HepG2 (cell line): ENCODE measurements around the gene DELE1. TPM values are rescaled to one million over a fixed set of nuclear protein-coding genes. Genes with fewer than 3 reads are reported as not detected.

ENCODE experiments used
- ATAC-seq: fragments of 200-7000 bp; cut with Tn5 transposase; 3 replicates; pipeline ENCODE4 v1.9.1; 2020; ENCODE audit warnings: mild to moderate bottlenecking, moderate library complexity
- BruUV-seq: library from RNA; stranded (reverse); fragments of 400-500 nt; replicated peaks from 2 replicates; lab custom pipeline; 2021; lab: Mats Ljungman, UMichigan
- CTCF ChIA-PET: fragments of 300-600 bp; formaldehyde crosslinking; extraction: SDS; loops from one replicate; lab custom pipeline; 2021; ENCODE audit warnings: low total read pairs, inconsistent platforms, low intra/inter-chr PET ratio; lab: Yijun Ruan, JAX
- POLR2A ChIA-PET: fragments of 350-600 bp; sonication (Branson Sonifier 250); formaldehyde crosslinking; loops from one replicate; lab custom pipeline; 2020; ENCODE audit warnings: antibody characterized with exemption, inconsistent platforms; lab: Yijun Ruan, JAX
- DNase-seq: peaks from one replicate; pipeline ENCODE4 v3.0.0-alpha.2; 2015; ENCODE audit warnings: low spot score
- FAIRE-seq: peaks from 3 replicates; lab custom pipeline; 2011; peaks lifted over from hg19 to GRCh38; lab: Jason Lieb, UNC
- H2AFZ ChIP-seq: one replicate; pipeline ENCODE4 v1.6.1; 2011; ENCODE audit warnings: low read length, inconsistent platforms
- H3K27ac ChIP-seq: fragments of 300-600 bp; 3 replicates; pipeline ENCODE4 v1.8.0; 2011; ENCODE audit warnings: mixed run types, mild to moderate bottlenecking, mixed read lengths, low read length, inconsistent platforms; ENCODE audit not compliant: insufficient read depth; ENCODE audit errors: extremely low read length
- H3K27me3 ChIP-seq, 2 experiments: fragments of 200-600 bp in 1 of 2; 2 replicates in 1 of 2; 3 replicates in 1 of 2; pipeline versions ENCODE4 v1.6.0 to v1.8.0; 2011; ENCODE audit warnings: low read length in 2 of 2, mild to moderate bottlenecking in 2 of 2, moderate library complexity in 2 of 2, inconsistent platforms in 1 of 2; ENCODE audit not compliant: insufficient read depth in 2 of 2, control insufficient read depth in 1 of 2
- H3K36me3 ChIP-seq, 2 experiments: fragments of 200-600 bp in 1 of 2; replicated peaks in 1 of 2; 2 replicates in 1 of 2; 3 replicates in 1 of 2; pipeline versions ENCODE4 v1.5.1 to v1.8.0; 2011; ENCODE audit warnings: low read length in 2 of 2, inconsistent platforms in 1 of 2; ENCODE audit not compliant: insufficient read depth in 2 of 2, control insufficient read depth in 1 of 2
- H3K4me1 ChIP-seq: 2 replicates; pipeline ENCODE4 v1.5.1; 2012; ENCODE audit warnings: low read length, inconsistent platforms; ENCODE audit not compliant: insufficient read depth
- H3K4me2 ChIP-seq: 2 replicates; pipeline ENCODE4 v1.6.0; 2011; ENCODE audit warnings: low read depth, low read length, inconsistent platforms
- H3K4me3 ChIP-seq, 3 experiments: fragments of 200-600 bp in 1 of 3; sonication (generic), shearing (Covaris generic) in 1 of 3; replicated peaks in 1 of 3; 2 replicates each; pipeline ENCODE4 v1.5.1; 2011 to 2016; ENCODE audit warnings: low read length in 3 of 3, inconsistent platforms in 2 of 3, low read depth in 2 of 3, mild to moderate bottlenecking in 2 of 3, control low read depth in 1 of 3, mixed read lengths in 1 of 3; ENCODE audit not compliant: insufficient read depth in 1 of 3
- H3K79me2 ChIP-seq: one replicate; pipeline ENCODE4 v1.6.1; 2011; ENCODE audit warnings: low read length, inconsistent platforms; ENCODE audit not compliant: insufficient read depth
- H3K9ac ChIP-seq: 2 replicates; pipeline ENCODE4 v1.6.0; 2011; ENCODE audit warnings: mild to moderate bottlenecking, low read depth, low read length, inconsistent platforms; ENCODE audit not compliant: insufficient read depth
- H3K9me3 ChIP-seq: 2 replicates; pipeline ENCODE4 v1.5.1; 2012; ENCODE audit warnings: mild to moderate bottlenecking, low read length
- H4K20me1 ChIP-seq: 2 replicates; pipeline ENCODE4 v1.6.0; 2011; ENCODE audit warnings: inconsistent platforms, mild to moderate bottlenecking, low read length, moderate library complexity; ENCODE audit not compliant: insufficient read depth
- CBX2 ChIP-seq, 2 experiments: fragments of 200-600 bp in 1 of 2; sonication (generic); formaldehyde crosslinking in 1 of 2; IDR thresholded peaks; 2 replicates each; pipeline versions ENCODE4 v1.7.0 to v1.8.1; 2018 to 2022; ENCODE audit warnings: low read depth in 2 of 2, low read length in 1 of 2, mild to moderate bottlenecking in 1 of 2, missing genetic modification reagents in 1 of 2
- JUN ChIP-seq: sonication (generic); formaldehyde crosslinking; IDR thresholded peaks from 2 replicates; pipeline ENCODE4 v1.4.0; 2020; ENCODE audit warnings: mild to moderate bottlenecking, missing genetic modification reagents
- KDM2A ChIP-seq: sonication (generic); formaldehyde crosslinking; IDR thresholded peaks from 2 replicates; pipeline ENCODE4 v1.4.0; 2020; ENCODE audit warnings: low read depth, missing genetic modification reagents, borderline replicate concordance
- KLF11 ChIP-seq: IDR thresholded peaks from 2 replicates; pipeline ENCODE4 v1.6.1; 2016; ENCODE audit warnings: missing compliant biosample characterization
- SALL2 ChIP-seq: sonication (generic); formaldehyde crosslinking; IDR thresholded peaks from 2 replicates; pipeline ENCODE4 v1.8.1; 2023; ENCODE audit warnings: mild to moderate bottlenecking, missing genetic modification reagents, inconsistent platforms
- SMAD3 ChIP-seq: sonication (generic); formaldehyde crosslinking; IDR thresholded peaks from 2 replicates; pipeline ENCODE4 v1.4.0; 2020; ENCODE audit warnings: missing genetic modification reagents
- ZBTB20 ChIP-seq: sonication (generic); formaldehyde crosslinking; IDR thresholded peaks from 2 replicates; pipeline ENCODE4 v1.8.1; 2023; ENCODE audit warnings: missing genetic modification reagents, low read depth, mild to moderate bottlenecking, borderline replicate concordance
- ZNF235 ChIP-seq: sonication (generic); formaldehyde crosslinking; IDR thresholded peaks from 2 replicates; pipeline ENCODE4 v1.8.1; 2023; ENCODE audit warnings: mild to moderate bottlenecking, missing genetic modification reagents, borderline replicate concordance
- ZNF646 ChIP-seq: sonication (generic); formaldehyde crosslinking; IDR thresholded peaks from 2 replicates; pipeline ENCODE4 v1.9.0; 2021; ENCODE audit warnings: mild to moderate bottlenecking, missing genetic modification reagents
- ZNF749 ChIP-seq: sonication (generic); formaldehyde crosslinking; IDR thresholded peaks from 2 replicates; pipeline ENCODE4 v1.8.0; 2022; ENCODE audit warnings: mild to moderate bottlenecking, missing genetic modification reagents, moderate library complexity, borderline replicate concordance
- ZNF841 ChIP-seq: sonication (generic); formaldehyde crosslinking; IDR thresholded peaks from 2 replicates; pipeline ENCODE4 v1.8.1; 2023; ENCODE audit warnings: missing genetic modification reagents, borderline replicate concordance
- WGBS: methylation state at CpG from one replicate; pipeline ENCODE4 v1.1.6; 2017; ENCODE audit warnings: low lambda C conversion rate; 5-methylcytosine and 5-hydroxymethylcytosine counted together
- in situ Hi-C: cut with HindIII; loops from 2 replicates; pipeline ENCODE4 v1.10.0; 2017; ENCODE audit warnings: low pct_unique_long_range_greater_than_20kb; ENCODE audit not compliant: extremely low pct_ligation_motif_present
- intact Hi-C: fragments of 100-400 bp; cut with micrococcal nuclease; formaldehyde crosslinking; loops from one replicate; pipeline ENCODE4 v1.10.0; 2022; ENCODE audit not compliant: unreplicated experiment
- polyA plus RNA-seq, 8 experiments: library from polyadenylated mRNA; depleted of rRNA in 3 of 8; stranded (reverse) in 7 of 8; unstranded in 1 of 8; fragments of >200 nt; fragmentation: Illumina TruSeq in 4 of 8; extraction: Trizol in 4 of 8; gene quantifications; 2 replicates each; pipeline versions ENCODE4 v1.2.1 to v1.2.3, GENCODE V29; 2011 to 2016; ENCODE audit warnings: low read depth in 4 of 8, missing spikeins in 1 of 8, mixed read lengths in 1 of 8; ENCODE audit not compliant: insufficient read depth in 1 of 8
- total RNA-seq, 5 experiments: library from RNA; depleted of rRNA; stranded (reverse); fragments of >200 nt; fragmentation: Illumina TruSeq; extraction: Trizol; gene quantifications; 2 replicates each; pipeline ENCODE4 v1.2.3, GENCODE V29; 2016; ENCODE audit warnings: low read depth in 1 of 5
- TF ChIP-seq, protein P1 (sequence below): sonication (generic); formaldehyde crosslinking; IDR thresholded peaks from 2 replicates; pipeline ENCODE4 v1.5.0; 2020; ENCODE audit warnings: mild to moderate bottlenecking, missing genetic modification reagents

Gene DELE1
- total and polyA plus RNA-seq, 2 of the 13 experiments (the other 11 are each of a cell fraction or from before 2014, with no cell fraction given), result 57.5 to 90.3 TPM

DNA sequence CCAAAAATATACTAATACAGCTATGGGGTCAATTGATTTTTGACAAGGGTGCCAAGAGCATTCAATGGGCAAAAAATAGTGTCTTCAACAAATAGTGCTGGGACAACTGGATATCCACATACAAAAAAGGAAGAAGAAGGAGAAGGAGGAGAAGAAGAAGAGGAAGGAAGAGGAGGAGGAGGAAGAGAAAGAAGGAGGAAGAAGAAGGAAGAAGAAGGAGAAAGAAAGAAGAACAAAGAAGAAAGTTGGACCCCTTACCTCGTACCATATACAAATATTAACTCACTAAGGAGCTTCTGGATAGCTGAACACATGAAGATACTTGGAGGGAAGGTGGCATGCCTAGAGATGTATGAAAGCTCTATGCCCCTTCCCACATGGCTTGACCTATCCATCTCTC is 17.2 kb upstream of the DELE1 start (continued):
- TF ChIP-seq, protein P1, sequence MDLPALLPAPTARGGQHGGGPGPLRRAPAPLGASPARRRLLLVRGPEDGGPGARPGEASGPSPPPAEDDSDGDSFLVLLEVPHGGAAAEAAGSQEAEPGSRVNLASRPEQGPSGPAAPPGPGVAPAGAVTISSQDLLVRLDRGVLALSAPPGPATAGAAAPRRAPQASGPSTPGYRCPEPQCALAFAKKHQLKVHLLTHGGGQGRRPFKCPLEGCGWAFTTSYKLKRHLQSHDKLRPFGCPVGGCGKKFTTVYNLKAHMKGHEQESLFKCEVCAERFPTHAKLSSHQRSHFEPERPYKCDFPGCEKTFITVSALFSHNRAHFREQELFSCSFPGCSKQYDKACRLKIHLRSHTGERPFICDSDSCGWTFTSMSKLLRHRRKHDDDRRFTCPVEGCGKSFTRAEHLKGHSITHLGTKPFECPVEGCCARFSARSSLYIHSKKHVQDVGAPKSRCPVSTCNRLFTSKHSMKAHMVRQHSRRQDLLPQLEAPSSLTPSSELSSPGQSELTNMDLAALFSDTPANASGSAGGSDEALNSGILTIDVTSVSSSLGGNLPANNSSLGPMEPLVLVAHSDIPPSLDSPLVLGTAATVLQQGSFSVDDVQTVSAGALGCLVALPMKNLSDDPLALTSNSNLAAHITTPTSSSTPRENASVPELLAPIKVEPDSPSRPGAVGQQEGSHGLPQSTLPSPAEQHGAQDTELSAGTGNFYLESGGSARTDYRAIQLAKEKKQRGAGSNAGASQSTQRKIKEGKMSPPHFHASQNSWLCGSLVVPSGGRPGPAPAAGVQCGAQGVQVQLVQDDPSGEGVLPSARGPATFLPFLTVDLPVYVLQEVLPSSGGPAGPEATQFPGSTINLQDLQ (CRISPR knock-in tag), result no peak
- TF ChIP-seq JUN (CRISPR knock-in tag) (no peak), SMAD3 (CRISPR knock-in tag) (no peak), KDM2A (CRISPR knock-in tag) (no peak), SALL2 (CRISPR knock-in tag) (no peak), ZNF235 (CRISPR knock-in tag) (no peak), ZBTB20 (CRISPR knock-in tag) (no peak), KLF11 (CRISPR knock-in tag) (no peak), CBX2 (IDR thresholded peaks at IDR 0.05; ENCODE audit: low read depth, low read length) (no peak), CBX2 (CRISPR knock-in tag; IDR thresholded peaks at IDR 0.05; ENCODE audit: low read depth) (no peak)

GRCh38 chr5:141906972-141907371 is 16.7 kb upstream of the DELE1 start:
- no peaks in the 10 kb centered on the region for H3K4me1 ChIP-seq
- 6% methylated on average over 1 of the region's 1 CpG for WGBS
- in situ Hi-C loops, result no loop called here
- H3K36me3 ChIP-seq, result no peaks in the 10 kb centered on the region
- BruUV-seq, result no TSS peak
- POLR2A ChIA-PET, result interaction anchor here (0.9 kb wide), 1 partner anchor 18 kb away, joined by 3 read pairs; no protein-coding TSS in a partner anchor
- 0 out of 5 replicates have a peak, but pooled peaks cover 0 to 5% of the 10 kb centered on the region in 2 experiments for H3K27me3 ChIP-seq
- no peak overlapping the region for H3K4me3 ChIP-seq
- CTCF ChIA-PET, result no interaction called here
- no peak overlapping the region for H3K4me2 ChIP-seq
- ATAC-seq (no peak), FAIRE-seq (no peak), DNase-seq (no peak)
- no peak overlapping the region for H3K9ac ChIP-seq
- H3K9me3 ChIP-seq, result no peaks in the 10 kb centered on the region
- intact Hi-C loops, result no loop called here
- H2AFZ ChIP-seq, result no peak overlapping the region
- H3K79me2 ChIP-seq, result no peaks in the 10 kb centered on the region
- H3K27ac ChIP-seq, result no peak overlapping the region
- no peaks in the 10 kb centered on the region for H4K20me1 ChIP-seq
- no peak for TF ChIP-seq ZNF841 (CRISPR knock-in tag)
- no peak for TF ChIP-seq ZNF749
- TF ChIP-seq ZNF646 (CRISPR knock-in tag), result no peak
